Measurements from ENCODE around the gene IRX6.

DNA sequence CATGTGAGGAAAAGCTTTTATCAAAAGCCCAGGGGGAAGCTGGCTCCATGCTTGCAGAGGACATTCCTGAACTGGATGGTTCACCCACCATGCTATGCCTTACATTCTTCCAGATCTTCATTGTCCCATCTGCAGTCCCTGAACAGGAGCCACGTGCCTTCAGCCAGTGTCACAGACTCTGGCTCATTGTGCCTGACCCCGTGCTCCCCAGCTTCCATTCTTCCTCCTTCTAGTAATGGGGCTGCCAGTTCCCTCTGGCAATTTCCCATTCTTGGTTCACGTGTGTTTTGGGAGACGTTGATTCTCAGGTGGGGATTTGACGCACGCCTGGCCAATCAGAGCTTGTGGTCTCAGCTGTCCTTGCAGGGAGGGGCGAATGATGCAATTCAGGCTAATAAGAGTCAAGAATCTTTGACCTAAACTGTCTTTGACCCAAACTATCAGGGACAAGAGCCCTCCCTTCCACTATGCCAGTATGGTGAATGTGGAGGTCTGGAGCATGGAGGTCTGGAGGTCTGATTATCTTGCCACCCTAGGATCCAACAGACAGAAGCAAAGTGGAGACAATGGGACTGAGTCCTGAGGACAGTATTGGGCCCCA lies 52.7 kb downstream of the IRX6 start:
- TF ChIP-seq, protein P1, sequence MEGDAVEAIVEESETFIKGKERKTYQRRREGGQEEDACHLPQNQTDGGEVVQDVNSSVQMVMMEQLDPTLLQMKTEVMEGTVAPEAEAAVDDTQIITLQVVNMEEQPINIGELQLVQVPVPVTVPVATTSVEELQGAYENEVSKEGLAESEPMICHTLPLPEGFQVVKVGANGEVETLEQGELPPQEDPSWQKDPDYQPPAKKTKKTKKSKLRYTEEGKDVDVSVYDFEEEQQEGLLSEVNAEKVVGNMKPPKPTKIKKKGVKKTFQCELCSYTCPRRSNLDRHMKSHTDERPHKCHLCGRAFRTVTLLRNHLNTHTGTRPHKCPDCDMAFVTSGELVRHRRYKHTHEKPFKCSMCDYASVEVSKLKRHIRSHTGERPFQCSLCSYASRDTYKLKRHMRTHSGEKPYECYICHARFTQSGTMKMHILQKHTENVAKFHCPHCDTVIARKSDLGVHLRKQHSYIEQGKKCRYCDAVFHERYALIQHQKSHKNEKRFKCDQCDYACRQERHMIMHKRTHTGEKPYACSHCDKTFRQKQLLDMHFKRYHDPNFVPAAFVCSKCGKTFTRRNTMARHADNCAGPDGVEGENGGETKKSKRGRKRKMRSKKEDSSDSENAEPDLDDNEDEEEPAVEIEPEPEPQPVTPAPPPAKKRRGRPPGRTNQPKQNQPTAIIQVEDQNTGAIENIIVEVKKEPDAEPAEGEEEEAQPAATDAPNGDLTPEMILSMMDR (IDR thresholded peaks at IDR 0.05; ENCODE audit: borderline replicate concordance, extremely low read depth, low read length, poor library complexity, severe bottlenecking), result no peak
- no peak for TF ChIP-seq EZH2 (IDR thresholded peaks at IDR 0.05; ENCODE audit: borderline replicate concordance, low read depth, low read length, severe bottlenecking)
